Endodermal cell (in vitro differentiated cells): ENCODE results near the gene TRIM61. TPM values are rescaled to one million over a fixed set of nuclear protein-coding genes. Genes with fewer than 3 reads are reported as not detected.

Source experiments
- DNase-seq: peaks from one replicate; pipeline ENCODE4 v3.0.0-alpha.2; 2017
- H3K27ac ChIP-seq: 2 replicates; pipeline ENCODE4 v1.5.1; 2013; ENCODE audit warnings: mild to moderate bottlenecking, low read depth, low read length, moderate library complexity
- H3K27me3 ChIP-seq: 2 replicates; pipeline ENCODE4 v1.6.1; 2013; ENCODE audit warnings: mild to moderate bottlenecking, low read length, moderate library complexity; ENCODE audit not compliant: insufficient read depth, control insufficient read depth, poor library complexity, severe bottlenecking
- H3K36me3 ChIP-seq: 2 replicates; pipeline ENCODE4 v1.7.0; 2013; ENCODE audit warnings: mild to moderate bottlenecking, low read length, moderate library complexity; ENCODE audit not compliant: control insufficient read depth, insufficient read depth
- H3K4me1 ChIP-seq: one replicate; pipeline ENCODE4 v1.7.0; 2013; ENCODE audit warnings: low read length; ENCODE audit not compliant: control insufficient read depth, insufficient read depth
- H3K4me3 ChIP-seq: 2 replicates; pipeline ENCODE4 v1.5.1; 2013; ENCODE audit warnings: mild to moderate bottlenecking, low read length, moderate library complexity
- H3K9ac ChIP-seq: 2 replicates; pipeline ENCODE4 v1.6.1; 2013; ENCODE audit warnings: mild to moderate bottlenecking, low read length, moderate library complexity; ENCODE audit not compliant: poor library complexity, severe bottlenecking; ENCODE audit errors: extremely low read depth
- H3K9me3 ChIP-seq: 2 replicates; pipeline ENCODE4 v1.6.1; 2013; ENCODE audit warnings: mild to moderate bottlenecking, low read length, moderate library complexity; ENCODE audit not compliant: control insufficient read depth
- H3K27ac Mint-ChIP-seq: 2 replicates; pipeline ENCODE4 v1.8.0; 2020; ENCODE audit warnings: mixed read lengths
- H3K27me3 Mint-ChIP-seq: 2 replicates; pipeline ENCODE4 v1.8.0; 2021; ENCODE audit warnings: mild to moderate bottlenecking, mixed read lengths; ENCODE audit not compliant: insufficient read depth
- H3K36me3 Mint-ChIP-seq: 2 replicates; pipeline ENCODE4 v1.8.0; 2020; ENCODE audit warnings: low read depth, mixed read lengths
- H3K4me1 Mint-ChIP-seq: 2 replicates; pipeline ENCODE4 v1.8.0; 2020; ENCODE audit warnings: mixed read lengths
- H3K4me3 Mint-ChIP-seq: 2 replicates; pipeline ENCODE4 v1.8.0; 2020; ENCODE audit warnings: mild to moderate bottlenecking, moderate library complexity, mixed read lengths
- H3K9me3 Mint-ChIP-seq: 2 replicates; pipeline ENCODE4 v1.8.0; 2020; ENCODE audit warnings: mild to moderate bottlenecking, mixed read lengths
- WGBS, 2 experiments: methylation state at CpG; one replicate each; pipeline versions ENCODE4 v1.1.5 to v1.1.7; 2013; ENCODE audit warnings: missing lambda C conversion rate in 2 of 2, mixed read lengths in 1 of 2; ENCODE audit not compliant: insufficient coverage in 1 of 2, insufficient read length in 1 of 2; 5-methylcytosine and 5-hydroxymethylcytosine counted together
- total RNA-seq, 2 donors: library from RNA; stranded (reverse); fragmentation: NEBNext Ultra II Directional in 1 of 2; extraction: Animal tissue kit (Norgen Biotek cat#: 25700) in 1 of 2; gene quantifications; 2 replicates in 1 of 2; 3 replicates in 1 of 2; pipeline ENCODE4 v1.2.1, GENCODE V29; 2021
- TF ChIP-seq, protein P1 (sequence below): fragments of 200-600 bp; sonication (generic); conservative IDR thresholded peaks from 2 replicates; pipeline ENCODE4 v1.5.0; 2021; ENCODE audit warnings: antibody characterized with exemption, mild to moderate bottlenecking

The TRIM61 gene
- total RNA-seq, 2 donors from 2014 or later: 2.7 to 3.8 TPM

DNA sequence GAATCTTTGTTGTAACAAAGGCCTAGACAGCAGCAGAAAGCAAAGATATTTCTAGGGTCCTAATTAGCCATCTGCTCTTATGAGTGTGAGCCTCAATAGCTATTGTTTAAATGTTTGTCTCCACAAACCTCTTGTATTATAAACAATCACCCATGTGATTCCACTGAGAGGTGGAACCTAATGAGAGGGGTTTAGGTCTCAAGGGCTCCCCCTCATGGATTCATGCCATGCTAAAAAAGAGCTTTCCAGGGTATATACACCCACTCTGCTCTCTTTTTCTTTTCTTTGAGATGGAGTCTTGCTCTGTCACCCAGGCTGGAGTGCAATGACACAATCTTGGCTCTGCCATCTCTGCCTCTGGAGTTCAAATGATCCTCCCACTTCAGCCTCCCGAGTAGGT lies 42.1 kb downstream of the TRIM61 start:
- Histone ChIP-seq H3K4me3 (no peak overlapping the region), H3K36me3 (no peaks in the 10 kb centered on the region), H3K4me1 (no peaks in the 10 kb centered on the region), H3K9ac (no peak overlapping the region), H3K9me3 (no peaks in the 10 kb centered on the region), H3K27ac (no peak overlapping the region), H3K27me3 (no peaks in the 10 kb centered on the region)
- Mint-ChIP-seq H3K36me3 (no peaks in the 10 kb centered on the region), H3K4me3 (no peak overlapping the region), H3K27me3 (no peaks in the 10 kb centered on the region), H3K9me3 (no peaks in the 10 kb centered on the region), H3K27ac (no peak overlapping the region), H3K4me1 (peaks cover 18% of the 10 kb centered on the region)
- WGBS, 2 experiments: 80 to 95% methylated on average over 1 of the region's 1 CpG
- TF ChIP-seq, protein P1, sequence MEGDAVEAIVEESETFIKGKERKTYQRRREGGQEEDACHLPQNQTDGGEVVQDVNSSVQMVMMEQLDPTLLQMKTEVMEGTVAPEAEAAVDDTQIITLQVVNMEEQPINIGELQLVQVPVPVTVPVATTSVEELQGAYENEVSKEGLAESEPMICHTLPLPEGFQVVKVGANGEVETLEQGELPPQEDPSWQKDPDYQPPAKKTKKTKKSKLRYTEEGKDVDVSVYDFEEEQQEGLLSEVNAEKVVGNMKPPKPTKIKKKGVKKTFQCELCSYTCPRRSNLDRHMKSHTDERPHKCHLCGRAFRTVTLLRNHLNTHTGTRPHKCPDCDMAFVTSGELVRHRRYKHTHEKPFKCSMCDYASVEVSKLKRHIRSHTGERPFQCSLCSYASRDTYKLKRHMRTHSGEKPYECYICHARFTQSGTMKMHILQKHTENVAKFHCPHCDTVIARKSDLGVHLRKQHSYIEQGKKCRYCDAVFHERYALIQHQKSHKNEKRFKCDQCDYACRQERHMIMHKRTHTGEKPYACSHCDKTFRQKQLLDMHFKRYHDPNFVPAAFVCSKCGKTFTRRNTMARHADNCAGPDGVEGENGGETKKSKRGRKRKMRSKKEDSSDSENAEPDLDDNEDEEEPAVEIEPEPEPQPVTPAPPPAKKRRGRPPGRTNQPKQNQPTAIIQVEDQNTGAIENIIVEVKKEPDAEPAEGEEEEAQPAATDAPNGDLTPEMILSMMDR: peak; percentile 78
- peak; percentile 75 for DNase-seq

DNA sequence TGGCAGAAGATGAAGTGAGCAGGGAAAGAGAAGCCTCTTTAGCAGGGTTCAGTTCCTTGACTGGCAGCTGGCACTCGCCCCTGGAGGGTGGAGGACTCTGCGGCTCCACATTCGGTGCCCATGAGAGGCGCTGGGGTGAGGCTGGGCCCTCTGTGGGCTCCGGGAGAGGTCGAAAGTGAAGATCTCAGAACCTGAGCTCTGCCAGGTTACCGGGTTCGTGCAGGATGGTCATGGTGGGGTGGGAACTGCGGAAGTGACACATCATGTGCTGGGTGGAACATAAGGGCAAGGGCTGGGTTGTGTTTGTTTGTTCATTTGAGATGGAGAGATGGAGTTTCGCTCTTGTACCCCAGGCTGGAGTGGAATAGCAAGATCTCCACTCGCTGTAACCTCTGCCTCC lies 44.2 kb downstream of the TRIM61 start:
- Histone ChIP-seq H3K27me3 (no peaks in the 10 kb centered on the region), H3K36me3 (no peaks in the 10 kb centered on the region), H3K9me3 (no peaks in the 10 kb centered on the region), H3K4me1 (no peaks in the 10 kb centered on the region), H3K9ac (no peak overlapping the region), H3K27ac (no peak overlapping the region), H3K4me3 (no peak overlapping the region)
- peak; percentile 45 for DNase-seq
- TF ChIP-seq, protein P1: no peak
- H3K4me1 Mint-ChIP-seq: peaks cover 17% of the 10 kb centered on the region
- no peak overlapping the region for H3K27ac Mint-ChIP-seq
- no peaks in the 10 kb centered on the region for H3K9me3 Mint-ChIP-seq
- H3K27me3 Mint-ChIP-seq: peaks cover 3% of the 10 kb centered on the region
- WGBS, 2 experiments: 93 to 96% methylated on average over 10 to 11 of the region's 11 CpGs
- no peaks in the 10 kb centered on the region for H3K36me3 Mint-ChIP-seq
- no peak overlapping the region for H3K4me3 Mint-ChIP-seq

DNA sequence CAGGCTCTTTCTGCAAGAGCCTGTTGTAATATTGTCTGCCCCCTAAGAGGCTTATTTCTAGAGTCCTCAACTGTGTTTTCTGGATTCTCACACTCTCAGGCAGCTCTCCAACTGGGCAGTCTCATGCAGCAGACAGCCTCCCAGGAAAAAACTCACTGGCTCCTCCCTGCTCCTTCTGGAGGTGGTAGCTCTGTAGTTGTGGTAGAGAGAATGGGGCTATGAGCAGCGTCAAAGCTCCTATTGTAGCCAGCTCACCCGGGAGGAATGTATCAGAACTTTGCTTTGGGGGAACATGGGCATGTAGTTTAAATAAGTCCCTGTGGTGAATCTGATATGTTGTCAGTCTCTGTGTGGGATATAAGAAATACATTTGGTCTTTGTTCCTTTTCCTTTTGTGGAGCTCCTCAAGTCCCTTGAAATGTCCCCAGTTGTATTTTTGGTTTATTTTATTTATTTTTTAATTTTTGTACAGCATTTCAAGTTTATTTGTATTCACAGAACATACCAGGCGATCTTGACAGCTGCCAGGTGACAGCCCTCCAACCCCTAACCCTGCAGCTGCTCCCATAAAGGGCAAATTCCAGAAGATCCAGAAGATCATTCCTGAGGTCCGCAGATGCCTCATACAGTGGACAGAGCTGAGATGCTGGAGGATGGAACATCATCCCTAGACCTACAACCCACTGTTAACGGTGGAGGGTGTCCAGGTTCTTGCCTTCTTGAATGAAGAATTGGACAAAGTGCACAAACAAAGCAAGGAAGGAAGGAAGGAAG lies 45.7 kb downstream of the TRIM61 start:
- no peaks in the 10 kb centered on the region for H3K9me3 ChIP-seq
- TF ChIP-seq, protein P1: no peak

More for the DNA sequence above, 45.7 kb downstream of the TRIM61 start:
- Histone ChIP-seq H3K4me1 (no peaks in the 10 kb centered on the region), H3K36me3 (no peaks in the 10 kb centered on the region), H3K9ac (no peak overlapping the region), H3K27ac (no peak overlapping the region), H3K27me3 (no peaks in the 10 kb centered on the region), H3K4me3 (no peak overlapping the region)
- WGBS, 2 experiments: 88 to 100% methylated on average over 2 to 5 of the region's 5 CpGs
- peaks cover 3% of the 10 kb centered on the region for H3K27me3 Mint-ChIP-seq
- H3K4me3 Mint-ChIP-seq: no peak overlapping the region
- peaks cover 15% of the 10 kb centered on the region for H3K4me1 Mint-ChIP-seq
- H3K9me3 Mint-ChIP-seq: no peaks in the 10 kb centered on the region
- H3K36me3 Mint-ChIP-seq: no peaks in the 10 kb centered on the region
- peak; percentile 58 for DNase-seq
- H3K27ac Mint-ChIP-seq: no peak overlapping the region
